ENCODE results near the gene PML.

PML gene

DNA sequence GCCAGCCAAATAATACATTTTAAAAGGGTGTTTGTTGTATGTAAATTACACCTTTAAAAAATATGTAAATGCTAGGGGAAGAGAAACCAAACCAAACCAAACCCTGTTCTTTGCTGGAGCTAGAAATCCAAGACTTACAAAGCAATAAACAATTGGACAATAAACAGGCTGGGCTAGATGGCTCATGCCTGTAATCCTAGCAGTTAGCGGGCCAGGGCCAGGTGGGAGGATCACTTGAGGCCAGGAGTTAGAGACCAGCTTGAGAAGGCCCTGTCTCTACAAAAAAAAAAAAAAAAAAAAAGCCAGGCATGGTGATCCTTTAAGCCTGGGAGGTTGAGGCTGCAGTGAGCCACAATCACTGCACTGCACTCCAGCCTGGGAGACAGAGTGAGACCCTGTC is 14.9 kb upstream of the PML start:
- H3K27me3 ChIP-seq (replicated peaks; ENCODE audit: control insufficient read depth, insufficient read depth, low read length): no peaks in the 10 kb centered on the region
- no peak for DNase-seq (ENCODE audit: low read depth)
- H3K4me3 ChIP-seq (ENCODE audit: low read length): no peak overlapping the region
- no peaks in the 10 kb centered on the region for H3K36me3 ChIP-seq (ENCODE audit: control insufficient read depth, insufficient read depth, low read length, severe bottlenecking)
- no peaks in the 10 kb centered on the region for H3K9me3 ChIP-seq (ENCODE audit: control insufficient read depth, low read length)
- H3K9ac ChIP-seq (ENCODE audit: low read length): no peak overlapping the region
- peaks cover 33% of the 10 kb centered on the region for H3K4me1 ChIP-seq (ENCODE audit: control insufficient read depth, insufficient read depth, low read length)

DNA sequence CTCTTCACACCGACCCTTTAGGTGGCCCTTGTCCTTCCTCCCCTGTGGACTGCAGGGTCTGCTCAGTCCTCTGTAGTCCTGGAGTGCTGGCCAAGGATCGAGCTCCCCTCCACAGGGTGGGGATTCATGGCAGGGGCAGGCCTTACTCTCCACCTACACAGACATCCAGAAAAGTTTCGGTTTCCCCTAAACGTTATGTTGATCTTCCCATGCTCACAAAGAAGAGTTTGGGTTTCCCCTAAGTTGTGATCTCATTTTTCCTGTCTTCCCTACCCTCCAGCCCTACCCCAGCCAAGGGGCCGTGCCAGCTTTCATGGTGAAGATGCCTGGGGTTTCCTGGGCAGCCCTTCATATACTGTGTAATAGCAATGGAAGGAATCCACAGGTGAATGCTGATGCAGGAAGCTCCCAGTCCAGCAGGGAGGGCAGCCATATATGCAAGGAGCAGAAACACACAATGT is 12.7 kb upstream of the PML start:
- Histone ChIP-seq H3K4me3 (ENCODE audit: low read length) (peak overlapping the region; percentile 63), H3K36me3 (ENCODE audit: control insufficient read depth, insufficient read depth, low read length, severe bottlenecking) (no peaks in the 10 kb centered on the region), H3K9me3 (ENCODE audit: control insufficient read depth, low read length) (no peaks in the 10 kb centered on the region), H3K9ac (ENCODE audit: low read length) (peak overlapping the region; percentile 88), H3K4me1 (ENCODE audit: control insufficient read depth, insufficient read depth, low read length) (peaks cover 55% of the 10 kb centered on the region), H3K27me3 (replicated peaks; ENCODE audit: control insufficient read depth, insufficient read depth, low read length) (no peaks in the 10 kb centered on the region)
- peak; percentile 53 for DNase-seq (ENCODE audit: low read depth)

DNA sequence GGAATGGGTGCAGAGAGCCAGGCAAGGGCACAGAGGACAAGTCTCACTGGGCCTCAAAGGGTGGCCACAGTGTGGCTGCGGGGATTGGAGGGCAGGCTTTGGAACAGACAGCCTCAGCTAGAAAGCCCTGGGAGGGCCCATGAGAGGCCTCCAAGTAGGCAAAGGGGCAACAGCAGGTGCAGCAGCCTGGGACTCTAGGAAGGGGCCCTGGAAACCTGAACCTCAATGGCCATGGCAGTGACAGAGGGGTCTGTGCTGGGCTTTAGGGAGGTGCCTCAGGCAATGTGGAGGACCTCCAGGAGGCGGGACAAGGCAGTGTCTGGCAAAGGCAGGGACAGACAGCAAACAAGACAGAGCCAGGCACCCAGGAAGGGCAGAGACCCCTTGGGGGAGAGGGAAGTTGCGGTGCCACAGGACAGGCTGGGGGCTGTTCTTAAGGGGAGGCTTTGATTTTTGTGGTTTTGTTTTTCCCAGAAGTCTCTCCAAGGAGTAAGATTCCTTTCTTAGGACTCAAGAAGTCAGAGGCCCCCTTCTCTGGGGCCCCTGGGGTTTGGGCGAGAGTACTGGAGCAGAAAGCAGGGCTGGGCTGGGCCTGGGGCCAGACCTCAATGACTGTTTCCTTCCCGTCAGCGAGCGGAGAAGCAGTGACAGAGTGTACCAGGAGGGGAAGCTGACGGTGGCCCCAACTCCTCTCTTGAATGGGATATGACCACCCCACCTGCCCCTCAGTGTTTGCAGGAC is 12.1 kb upstream of the PML start:
- Histone ChIP-seq H3K4me3 (ENCODE audit: low read length) (peak overlapping the region; percentile 63), H3K27me3 (replicated peaks; ENCODE audit: control insufficient read depth, insufficient read depth, low read length) (no peaks in the 10 kb centered on the region), H3K9ac (ENCODE audit: low read length) (peak overlapping the region; percentile 88), H3K36me3 (ENCODE audit: control insufficient read depth, insufficient read depth, low read length, severe bottlenecking) (no peaks in the 10 kb centered on the region), H3K4me1 (ENCODE audit: control insufficient read depth, insufficient read depth, low read length) (peaks cover 61% of the 10 kb centered on the region), H3K9me3 (ENCODE audit: control insufficient read depth, low read length) (no peaks in the 10 kb centered on the region)
- DNase-seq (ENCODE audit: low read depth): peak; percentile 98

DNA sequence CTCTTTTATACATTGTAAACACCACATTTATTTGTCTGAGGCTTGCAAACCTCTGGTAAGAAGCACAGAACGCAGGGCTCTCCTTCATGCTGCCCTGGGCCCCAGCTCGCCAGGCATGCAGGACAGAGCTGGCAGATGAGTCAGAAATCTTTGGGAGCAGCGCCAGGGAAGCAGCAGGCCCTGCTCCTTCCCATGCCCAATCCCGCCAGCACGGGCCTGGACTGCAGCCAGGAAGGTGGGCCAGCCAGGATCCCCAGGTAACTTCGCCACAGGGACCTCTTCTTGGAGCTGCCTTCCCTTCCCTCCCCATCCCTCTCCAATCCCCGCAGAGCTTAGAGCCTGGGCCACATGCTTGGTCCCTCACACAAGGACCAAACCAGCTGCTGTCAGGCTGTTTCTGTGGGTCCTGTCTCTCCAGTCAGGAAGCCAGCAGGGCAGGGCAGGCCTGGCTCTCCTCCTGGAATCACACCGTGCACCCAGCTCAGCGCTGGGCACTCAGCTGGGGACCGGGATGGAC is 11.2 kb upstream of the PML start:
- Histone ChIP-seq H3K4me3 (ENCODE audit: low read length) (peak overlapping the region; percentile 63), H3K9ac (ENCODE audit: low read length) (peak overlapping the region; percentile 88), H3K4me1 (ENCODE audit: control insufficient read depth, insufficient read depth, low read length) (peaks cover 70% of the 10 kb centered on the region), H3K9me3 (ENCODE audit: control insufficient read depth, low read length) (no peaks in the 10 kb centered on the region), H3K27me3 (replicated peaks; ENCODE audit: control insufficient read depth, insufficient read depth, low read length) (no peaks in the 10 kb centered on the region), H3K36me3 (ENCODE audit: control insufficient read depth, insufficient read depth, low read length, severe bottlenecking) (peaks cover 5% of the 10 kb centered on the region)
- peak; percentile 91 for DNase-seq (ENCODE audit: low read depth)

DNA sequence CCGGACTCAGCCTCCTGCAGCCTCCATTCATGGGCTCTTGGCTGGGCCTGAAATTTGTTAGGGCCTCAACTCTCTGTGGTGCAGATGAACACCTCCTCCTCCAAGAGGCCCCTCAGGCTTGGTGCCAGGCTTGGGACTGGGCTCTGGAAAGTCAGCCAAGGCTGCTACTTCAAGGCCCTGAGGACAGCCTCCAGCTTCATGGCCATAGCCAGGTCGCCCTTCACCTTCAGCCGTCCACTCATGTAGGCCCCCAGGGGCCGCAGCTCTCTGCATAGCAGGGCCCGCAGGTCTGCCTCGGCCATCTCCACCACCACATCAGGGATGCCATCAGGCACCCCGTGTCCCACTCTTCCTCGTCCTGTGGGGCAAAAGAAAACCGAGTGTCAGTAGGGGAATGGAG is 10.7 kb upstream of the PML start:
- Histone ChIP-seq H3K4me3 (ENCODE audit: low read length) (no peak overlapping the region), H3K4me1 (ENCODE audit: control insufficient read depth, insufficient read depth, low read length) (peaks cover 75% of the 10 kb centered on the region), H3K9me3 (ENCODE audit: control insufficient read depth, low read length) (no peaks in the 10 kb centered on the region), H3K36me3 (ENCODE audit: control insufficient read depth, insufficient read depth, low read length, severe bottlenecking) (peaks cover 7% of the 10 kb centered on the region), H3K9ac (ENCODE audit: low read length) (peak overlapping the region; percentile 88), H3K27me3 (replicated peaks; ENCODE audit: control insufficient read depth, insufficient read depth, low read length) (no peaks in the 10 kb centered on the region)
- DNase-seq (ENCODE audit: low read depth): no peak

DNA sequence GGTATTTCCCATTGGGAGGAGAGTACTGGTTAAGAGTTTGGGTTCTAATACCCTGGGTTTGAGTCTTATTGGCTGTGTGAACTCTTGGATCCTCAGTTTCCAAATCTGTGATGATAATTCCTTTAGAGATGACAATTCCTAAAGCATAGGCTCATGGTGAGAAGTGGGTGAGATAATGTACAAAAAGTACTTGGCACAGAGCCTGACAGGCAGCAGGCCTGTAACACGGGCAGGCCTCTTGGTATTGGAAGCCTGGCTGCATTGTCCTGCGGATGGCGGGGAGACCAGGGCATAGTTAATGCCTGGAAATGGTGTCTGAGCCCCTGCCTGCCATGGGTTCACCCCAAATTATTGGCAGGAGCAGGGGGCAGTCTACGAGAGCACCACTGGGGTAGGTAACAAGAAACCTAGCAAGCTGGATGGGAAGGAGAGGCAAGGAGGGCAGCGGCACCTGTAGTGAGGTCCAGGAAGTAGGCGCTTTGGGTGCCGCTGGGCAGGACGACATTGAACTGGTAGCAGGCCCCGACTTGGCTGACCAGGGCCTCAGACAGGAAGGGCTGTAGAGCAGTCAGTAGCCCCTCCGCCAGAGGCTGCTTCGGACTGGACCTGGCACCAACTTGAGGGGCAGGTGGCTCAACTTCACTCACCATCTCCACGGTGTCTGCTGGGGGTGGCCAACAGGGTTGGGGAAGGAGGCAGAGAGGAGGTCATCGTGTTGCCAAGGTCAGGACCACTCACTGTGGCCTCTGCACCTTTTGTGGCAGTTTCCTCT is 10.1 kb upstream of the PML start:
- Histone ChIP-seq H3K4me1 (ENCODE audit: control insufficient read depth, insufficient read depth, low read length) (peaks cover 81% of the 10 kb centered on the region), H3K9me3 (ENCODE audit: control insufficient read depth, low read length) (no peaks in the 10 kb centered on the region), H3K9ac (ENCODE audit: low read length) (peak overlapping the region; percentile 88), H3K36me3 (ENCODE audit: control insufficient read depth, insufficient read depth, low read length, severe bottlenecking) (peaks cover 7% of the 10 kb centered on the region), H3K27me3 (replicated peaks; ENCODE audit: control insufficient read depth, insufficient read depth, low read length) (no peaks in the 10 kb centered on the region), H3K4me3 (ENCODE audit: low read length) (no peak overlapping the region)
- DNase-seq (ENCODE audit: low read depth): no peak

DNA sequence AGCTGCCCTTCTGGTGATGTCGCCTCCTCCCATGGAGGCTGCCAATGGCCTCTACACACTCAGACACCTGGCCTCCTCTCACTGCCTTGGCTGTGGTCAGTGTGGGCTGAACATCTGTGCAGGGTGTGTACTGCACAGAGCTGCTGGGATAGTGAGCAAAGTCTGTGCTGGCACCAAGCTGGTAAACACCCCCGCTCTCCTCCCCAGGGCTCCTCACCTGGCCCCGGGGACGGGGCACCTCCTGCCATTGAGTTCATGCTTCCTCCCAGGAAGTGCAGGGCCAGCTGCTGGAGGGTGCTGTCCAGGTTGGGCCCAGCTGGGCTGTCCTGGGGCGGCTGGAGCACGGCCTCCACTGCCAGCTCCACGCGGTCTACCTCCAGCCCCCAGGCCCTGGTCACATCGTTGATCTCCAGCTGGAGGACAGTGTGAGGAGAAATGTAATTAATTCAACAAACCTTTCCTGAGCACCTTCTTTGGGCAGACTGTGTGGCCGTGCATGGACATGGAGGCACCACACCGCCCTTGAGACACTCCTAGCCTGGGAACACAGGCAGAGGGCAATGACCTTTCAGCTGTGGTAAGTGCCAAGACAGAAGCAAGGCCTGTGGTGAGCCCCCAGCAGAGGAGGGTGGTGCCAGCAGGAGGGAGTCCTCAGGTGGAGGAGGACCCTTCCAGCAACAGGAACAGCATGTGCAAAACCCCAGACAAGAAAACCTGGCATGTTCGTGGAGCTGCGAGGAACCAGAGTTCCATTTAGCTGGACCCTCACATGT is 9.2 kb upstream of the PML start:
- Histone ChIP-seq H3K36me3 (ENCODE audit: control insufficient read depth, insufficient read depth, low read length, severe bottlenecking) (peaks cover 7% of the 10 kb centered on the region), H3K4me3 (ENCODE audit: low read length) (no peak overlapping the region)

DNA sequence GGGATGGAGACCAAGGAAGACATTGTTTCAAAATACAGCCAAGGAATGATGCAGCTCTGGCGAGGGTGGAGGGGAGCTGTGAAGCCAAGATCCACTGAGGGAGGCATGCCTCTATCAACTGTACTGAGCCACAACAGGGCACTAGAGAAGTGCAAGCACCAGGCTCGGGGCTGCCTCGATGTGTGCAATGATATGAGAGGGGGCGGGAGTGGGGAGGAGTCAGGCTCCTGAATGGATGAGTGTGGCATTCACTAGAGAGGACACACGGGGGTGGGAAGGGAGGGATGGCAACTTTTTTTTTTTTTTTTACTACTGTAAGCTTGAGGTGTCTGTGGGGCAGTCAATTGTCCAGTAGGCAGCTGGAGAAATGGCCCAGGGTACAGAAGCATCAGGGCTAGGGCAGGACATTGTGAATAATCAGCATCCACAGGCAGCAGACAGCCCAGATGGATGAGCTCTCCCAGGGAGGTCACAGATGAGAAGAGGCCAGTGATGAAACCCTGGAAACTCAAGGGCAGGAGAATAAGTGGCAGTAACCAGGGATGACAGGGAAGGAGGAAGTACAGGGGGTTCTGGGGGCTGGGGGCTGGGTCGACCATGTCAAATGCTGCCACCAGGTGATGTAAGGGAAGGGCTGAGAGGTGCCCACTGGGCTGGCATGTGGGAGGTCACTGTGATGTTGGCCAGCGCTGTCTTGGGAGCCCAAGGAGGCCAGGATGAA is 8.3 kb upstream of the PML start:
- Histone ChIP-seq H3K4me3 (ENCODE audit: low read length) (no peak overlapping the region), H3K36me3 (ENCODE audit: control insufficient read depth, insufficient read depth, low read length, severe bottlenecking) (peaks cover 7% of the 10 kb centered on the region), H3K27me3 (replicated peaks; ENCODE audit: control insufficient read depth, insufficient read depth, low read length) (no peaks in the 10 kb centered on the region), H3K9me3 (ENCODE audit: control insufficient read depth, low read length) (no peaks in the 10 kb centered on the region), H3K4me1 (ENCODE audit: control insufficient read depth, insufficient read depth, low read length) (peaks cover 97% of the 10 kb centered on the region), H3K9ac (ENCODE audit: low read length) (no peak overlapping the region)
- DNase-seq (ENCODE audit: low read depth): peak; percentile 50

More for the DNA sequence above, 9.2 kb upstream of the PML start:
- H3K9me3 ChIP-seq (ENCODE audit: control insufficient read depth, low read length): no peaks in the 10 kb centered on the region
- no peak for DNase-seq (ENCODE audit: low read depth)
- peaks cover 90% of the 10 kb centered on the region for H3K4me1 ChIP-seq (ENCODE audit: control insufficient read depth, insufficient read depth, low read length)
- H3K9ac ChIP-seq (ENCODE audit: low read length): peak overlapping the region; percentile 53
- no peaks in the 10 kb centered on the region for H3K27me3 ChIP-seq (replicated peaks; ENCODE audit: control insufficient read depth, insufficient read depth, low read length)

DNA sequence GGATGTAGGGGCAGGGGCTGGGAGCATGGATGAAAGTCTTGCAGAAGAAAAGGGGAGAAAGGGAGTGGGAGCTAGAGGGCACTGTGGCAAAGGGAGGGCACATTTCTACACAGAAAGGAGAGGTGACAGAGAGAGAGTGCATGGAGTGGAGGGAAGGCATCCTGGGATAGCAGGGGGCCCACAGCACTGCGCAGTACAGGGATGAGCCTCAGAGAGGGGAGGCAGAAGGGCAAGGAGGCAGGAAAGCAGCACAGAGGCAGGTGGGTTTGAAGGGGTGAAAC is 7.8 kb upstream of the PML start:
- Histone ChIP-seq H3K9me3 (ENCODE audit: control insufficient read depth, low read length) (no peaks in the 10 kb centered on the region), H3K4me3 (ENCODE audit: low read length) (no peak overlapping the region), H3K4me1 (ENCODE audit: control insufficient read depth, insufficient read depth, low read length) (peaks cover 97% of the 10 kb centered on the region), H3K9ac (ENCODE audit: low read length) (no peak overlapping the region), H3K36me3 (ENCODE audit: control insufficient read depth, insufficient read depth, low read length, severe bottlenecking) (peaks cover 7% of the 10 kb centered on the region), H3K27me3 (replicated peaks; ENCODE audit: control insufficient read depth, insufficient read depth, low read length) (no peaks in the 10 kb centered on the region)
- DNase-seq (ENCODE audit: low read depth): no peak

DNA sequence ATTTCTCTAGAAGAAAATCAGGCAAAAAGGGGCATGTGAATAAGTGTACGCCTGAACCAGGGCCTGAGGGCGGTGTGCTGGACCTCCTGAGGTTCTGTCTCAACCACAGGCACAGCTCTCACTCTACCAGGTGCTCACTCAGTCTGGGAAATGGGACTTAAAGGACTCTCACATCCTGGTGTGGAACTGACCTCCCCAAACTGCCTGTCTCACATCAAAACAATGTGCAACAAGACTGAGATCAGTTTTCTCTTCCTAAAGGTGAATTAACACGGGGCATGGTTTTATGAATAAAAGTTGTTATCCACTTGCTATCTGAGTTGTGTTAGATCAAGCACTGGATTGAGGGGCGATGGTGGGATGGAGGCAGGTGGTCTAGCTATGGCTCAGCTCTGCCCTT is 7.3 kb upstream of the PML start:
- Histone ChIP-seq H3K4me3 (ENCODE audit: low read length) (no peak overlapping the region), H3K36me3 (ENCODE audit: control insufficient read depth, insufficient read depth, low read length, severe bottlenecking) (peaks cover 7% of the 10 kb centered on the region), H3K27me3 (replicated peaks; ENCODE audit: control insufficient read depth, insufficient read depth, low read length) (no peaks in the 10 kb centered on the region), H3K9me3 (ENCODE audit: control insufficient read depth, low read length) (no peaks in the 10 kb centered on the region), H3K9ac (ENCODE audit: low read length) (peak overlapping the region; percentile 7), H3K4me1 (ENCODE audit: control insufficient read depth, insufficient read depth, low read length) (peaks cover 92% of the 10 kb centered on the region)
- no peak for DNase-seq (ENCODE audit: low read depth)

All from adipocyte (in vitro differentiated cells).